OCI-LY1 (cell line): ENCODE results near the gene EPB41L1.

Source experiments
- H2AFZ ChIP-seq: fragments of 200-600 bp; sonication (generic), shearing (Covaris generic); 2 replicates; pipeline ENCODE4 v1.6.0; 2014; ENCODE audit warnings: antibody characterized with exemption, mild to moderate bottlenecking, low read length
- H3F3A ChIP-seq: fragments of 200-600 bp; sonication (generic), shearing (Covaris generic); 2 replicates; pipeline ENCODE4 v1.6.0; 2014; ENCODE audit warnings: mild to moderate bottlenecking, antibody characterized with exemption, low read length, moderate library complexity; ENCODE audit not compliant: insufficient read depth
- H3K27ac ChIP-seq: fragments of 200-600 bp; sonication (generic); 2 replicates; pipeline ENCODE4 v1.5.1; 2014; ENCODE audit warnings: low read length, mixed run types, mild to moderate bottlenecking, low read depth; ENCODE audit not compliant: poor library complexity, severe bottlenecking
- H3K27me3 ChIP-seq: fragments of 200-600 bp; sonication (generic); 2 replicates; pipeline ENCODE4 v1.6.0; 2014; ENCODE audit warnings: antibody characterized with exemption, mild to moderate bottlenecking, low read length, moderate library complexity; ENCODE audit not compliant: insufficient read depth
- H3K36me3 ChIP-seq: fragments of 200-600 bp; sonication (generic); 2 replicates; pipeline ENCODE4 v1.6.1; 2014; ENCODE audit warnings: mild to moderate bottlenecking, antibody characterized with exemption, low read length, moderate library complexity, mixed read lengths; ENCODE audit not compliant: insufficient read depth
- H3K4me1 ChIP-seq: fragments of 200-600 bp; sonication (generic); 2 replicates; pipeline ENCODE4 v1.5.1; 2014; ENCODE audit warnings: mild to moderate bottlenecking, low read length, moderate library complexity; ENCODE audit not compliant: insufficient read depth, severe bottlenecking
- H3K4me2 ChIP-seq: fragments of 200-600 bp; sonication (generic), shearing (Covaris generic); 2 replicates; pipeline ENCODE4 v1.6.1; 2014; ENCODE audit warnings: low read length
- H3K4me3 ChIP-seq: fragments of 200-600 bp; sonication (generic); 2 replicates; pipeline ENCODE4 v1.5.1; 2014; ENCODE audit warnings: low read length, low read depth, mild to moderate bottlenecking, mixed read lengths; ENCODE audit not compliant: poor library complexity, severe bottlenecking
- H3K79me2 ChIP-seq: fragments of 200-600 bp; shearing (Covaris generic); 2 replicates; pipeline ENCODE4 v1.6.1; 2016; ENCODE audit warnings: mixed run types, low read length, mixed read lengths; ENCODE audit not compliant: insufficient read depth
- H3K9ac ChIP-seq: fragments of 200-600 bp; sonication (generic), shearing (Covaris generic); 2 replicates; pipeline ENCODE4 v1.6.1; 2014; ENCODE audit warnings: mild to moderate bottlenecking, low read length, mixed read lengths
- H3K9me2 ChIP-seq: fragments of 200-600 bp; sonication (generic), shearing (Covaris generic); 2 replicates; pipeline ENCODE4 v1.6.1; 2014; ENCODE audit warnings: low read depth, mild to moderate bottlenecking, low read length, mixed read lengths
- H3K9me3 ChIP-seq: fragments of 200-600 bp; shearing (Covaris generic); 2 replicates; pipeline ENCODE4 v1.6.1; 2014; ENCODE audit warnings: low read length, mixed read lengths
- H4K20me1 ChIP-seq: fragments of 200-600 bp; sonication (generic), shearing (Covaris generic); 2 replicates; pipeline ENCODE4 v1.6.0; 2016; ENCODE audit warnings: mild to moderate bottlenecking, low read length; ENCODE audit not compliant: insufficient read depth
- EZH2 ChIP-seq: fragments of 200-600 bp; sonication (generic), shearing (Covaris generic); IDR thresholded peaks from 2 replicates; pipeline ENCODE4 v1.8.0; 2017; ENCODE audit warnings: borderline replicate concordance, mixed run types, mild to moderate bottlenecking, antibody characterized with exemption, low read length, moderate library complexity, mixed read lengths
- TF ChIP-seq, protein P1 (sequence below): fragments of 200-600 bp; sonication (generic), shearing (Covaris generic); IDR thresholded peaks from 2 replicates; pipeline ENCODE4 v1.5.1; 2017; ENCODE audit warnings: mild to moderate bottlenecking, antibody characterized with exemption, low read length, moderate library complexity, mixed read lengths

The EPB41L1 gene

DNA sequence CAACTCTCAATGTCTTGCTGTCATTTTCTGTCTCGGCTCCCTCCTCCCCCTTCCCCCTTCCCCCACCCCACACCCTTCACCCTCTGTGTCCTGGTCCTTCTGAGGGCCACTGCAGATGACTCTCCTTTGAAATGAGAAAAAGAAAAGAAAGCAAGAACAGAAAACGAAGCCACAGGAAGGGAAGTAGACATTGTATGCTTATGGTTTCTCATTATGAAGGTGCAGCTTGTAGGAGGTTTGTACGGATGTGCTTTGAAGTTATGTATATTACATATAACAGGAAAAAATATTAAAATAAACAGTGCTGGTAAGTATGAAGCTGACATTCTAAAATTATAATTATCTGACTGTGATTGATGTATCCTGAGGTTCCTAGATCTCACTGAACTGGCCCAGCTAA is 75.5 kb downstream of the EPB41L1 start:
- H3K9me2 ChIP-seq, result no peaks in the 10 kb centered on the region
- H3K27ac ChIP-seq, result no peak overlapping the region
- no peaks in the 10 kb centered on the region for H3K9me3 ChIP-seq
- H3K4me2 ChIP-seq, result no peak overlapping the region
- no peak overlapping the region for H3K4me3 ChIP-seq
- H3F3A ChIP-seq, result no peaks in the 10 kb centered on the region
- no peaks in the 10 kb centered on the region for H3K4me1 ChIP-seq
- H2AFZ ChIP-seq, result no peak overlapping the region
- no peak for TF ChIP-seq EZH2
- TF ChIP-seq, protein P1, sequence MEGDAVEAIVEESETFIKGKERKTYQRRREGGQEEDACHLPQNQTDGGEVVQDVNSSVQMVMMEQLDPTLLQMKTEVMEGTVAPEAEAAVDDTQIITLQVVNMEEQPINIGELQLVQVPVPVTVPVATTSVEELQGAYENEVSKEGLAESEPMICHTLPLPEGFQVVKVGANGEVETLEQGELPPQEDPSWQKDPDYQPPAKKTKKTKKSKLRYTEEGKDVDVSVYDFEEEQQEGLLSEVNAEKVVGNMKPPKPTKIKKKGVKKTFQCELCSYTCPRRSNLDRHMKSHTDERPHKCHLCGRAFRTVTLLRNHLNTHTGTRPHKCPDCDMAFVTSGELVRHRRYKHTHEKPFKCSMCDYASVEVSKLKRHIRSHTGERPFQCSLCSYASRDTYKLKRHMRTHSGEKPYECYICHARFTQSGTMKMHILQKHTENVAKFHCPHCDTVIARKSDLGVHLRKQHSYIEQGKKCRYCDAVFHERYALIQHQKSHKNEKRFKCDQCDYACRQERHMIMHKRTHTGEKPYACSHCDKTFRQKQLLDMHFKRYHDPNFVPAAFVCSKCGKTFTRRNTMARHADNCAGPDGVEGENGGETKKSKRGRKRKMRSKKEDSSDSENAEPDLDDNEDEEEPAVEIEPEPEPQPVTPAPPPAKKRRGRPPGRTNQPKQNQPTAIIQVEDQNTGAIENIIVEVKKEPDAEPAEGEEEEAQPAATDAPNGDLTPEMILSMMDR, result no peak
- H4K20me1 ChIP-seq, result no peaks in the 10 kb centered on the region
- H3K36me3 ChIP-seq, result no peaks in the 10 kb centered on the region
- peaks cover 3% of the 10 kb centered on the region; the same call in 1 of the 2 replicates for H3K27me3 ChIP-seq
- H3K9ac ChIP-seq, result no peak overlapping the region
- no peaks in the 10 kb centered on the region for H3K79me2 ChIP-seq

DNA sequence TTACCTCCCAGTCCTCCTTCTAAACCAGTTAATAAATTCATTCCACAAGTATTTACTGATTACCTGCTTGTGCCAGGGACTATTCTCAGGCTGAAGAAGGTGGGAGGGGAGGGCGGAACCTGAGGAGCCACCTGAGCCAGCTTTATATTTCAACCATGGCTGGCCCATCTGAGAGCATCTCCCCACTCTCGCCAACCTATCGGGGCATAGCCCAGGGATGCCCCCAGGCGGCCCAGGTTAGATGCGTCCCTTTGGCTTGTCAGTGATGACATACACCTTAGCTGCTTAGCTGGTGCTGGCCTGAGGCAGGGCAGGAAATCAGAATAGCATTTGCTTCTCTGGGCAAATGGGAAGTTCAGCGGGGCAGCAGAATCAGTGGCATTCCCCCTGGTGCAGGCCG is 76.8 kb downstream of the EPB41L1 start:
- peaks cover 3% of the 10 kb centered on the region; the same call in 1 of the 2 replicates for H3K27me3 ChIP-seq
- no peaks in the 10 kb centered on the region for H3K79me2 ChIP-seq
- no peak overlapping the region for H3K9ac ChIP-seq
- H3F3A ChIP-seq, result no peaks in the 10 kb centered on the region
- H3K9me2 ChIP-seq, result no peaks in the 10 kb centered on the region
- no peaks in the 10 kb centered on the region for H3K9me3 ChIP-seq
- H3K4me2 ChIP-seq, result no peak overlapping the region
- H4K20me1 ChIP-seq, result no peaks in the 10 kb centered on the region
- H3K4me1 ChIP-seq, result peaks cover 4% of the 10 kb centered on the region
- no peak for TF ChIP-seq EZH2
- TF ChIP-seq, protein P1, result peak; percentile 20; the same call in 1 of the 2 replicates
- no peak overlapping the region for H3K4me3 ChIP-seq
- no peak overlapping the region for H2AFZ ChIP-seq
- no peak overlapping the region for H3K27ac ChIP-seq
- no peaks in the 10 kb centered on the region for H3K36me3 ChIP-seq

- no peaks in the 10 kb centered on the region for H3K9me3 ChIP-seq
- no peaks in the 10 kb centered on the region for H3K27me3 ChIP-seq
- H3K79me2 ChIP-seq, result peaks cover 24% of the 10 kb centered on the region
- H4K20me1 ChIP-seq, result no peaks in the 10 kb centered on the region
- H3K4me3 ChIP-seq, result no peak overlapping the region
- no peaks in the 10 kb centered on the region for H3F3A ChIP-seq
- no peak overlapping the region for H2AFZ ChIP-seq
- H3K9ac ChIP-seq, result no peak overlapping the region
- H3K4me2 ChIP-seq, result no peak overlapping the region
- TF ChIP-seq, protein P1, result no peak
- TF ChIP-seq EZH2, result no peak
- H3K27ac ChIP-seq, result no peak overlapping the region
- peaks cover 12% of the 10 kb centered on the region for H3K4me1 ChIP-seq
- no peaks in the 10 kb centered on the region for H3K9me2 ChIP-seq
- H3K36me3 ChIP-seq, result peaks cover 9% of the 10 kb centered on the region; the same call in 1 of the 2 replicates
These were observed 80.3 kb downstream of the EPB41L1 start for GRCh38 chr20:36234771-36235320.
